NCI-H146 (cell line): Measurements from ENCODE around the gene MICAL3.

Experiments
- DNase-seq: peaks from one replicate; lab custom pipeline; 2025; lab: John Stamatoyannopoulos, UW

MICAL3 gene

DNA sequence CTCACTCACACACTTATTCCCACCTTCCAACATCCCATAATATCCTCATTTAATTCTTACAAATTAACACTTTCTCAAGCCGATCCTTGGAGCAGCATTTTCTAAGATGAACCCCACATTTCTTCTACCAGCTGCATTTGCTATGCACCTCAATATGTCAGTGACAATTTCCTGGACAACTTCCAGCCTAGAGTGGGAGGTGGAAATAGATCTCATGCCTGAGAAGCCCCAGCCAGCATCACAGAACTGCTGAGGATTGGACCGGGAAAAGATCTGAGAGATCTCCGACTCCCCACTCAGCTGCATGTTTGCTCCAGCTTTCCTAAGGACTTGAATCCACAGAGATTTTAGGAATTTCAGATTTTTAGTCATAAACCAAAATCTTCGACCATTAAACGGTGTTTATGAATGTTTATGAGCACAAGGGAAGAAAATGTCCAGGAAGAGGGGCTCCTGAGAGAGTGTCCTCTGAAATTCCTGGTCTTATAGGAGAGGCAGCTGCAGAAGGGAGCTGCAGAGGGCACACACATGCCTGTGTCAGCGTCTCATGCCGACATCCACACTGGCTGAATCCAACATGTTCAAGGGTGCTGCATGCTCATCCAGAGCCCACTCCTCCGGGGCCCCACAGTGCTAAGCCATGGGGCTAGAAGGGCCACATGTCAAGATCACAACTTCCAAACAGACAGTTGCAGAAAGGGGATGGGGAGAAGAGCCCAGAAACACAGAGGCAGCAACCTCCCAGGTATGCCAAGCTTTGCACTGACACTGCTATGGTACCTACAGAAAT lies 68.6 kb downstream of the MICAL3 start:
- no peak for DNase-seq

DNA sequence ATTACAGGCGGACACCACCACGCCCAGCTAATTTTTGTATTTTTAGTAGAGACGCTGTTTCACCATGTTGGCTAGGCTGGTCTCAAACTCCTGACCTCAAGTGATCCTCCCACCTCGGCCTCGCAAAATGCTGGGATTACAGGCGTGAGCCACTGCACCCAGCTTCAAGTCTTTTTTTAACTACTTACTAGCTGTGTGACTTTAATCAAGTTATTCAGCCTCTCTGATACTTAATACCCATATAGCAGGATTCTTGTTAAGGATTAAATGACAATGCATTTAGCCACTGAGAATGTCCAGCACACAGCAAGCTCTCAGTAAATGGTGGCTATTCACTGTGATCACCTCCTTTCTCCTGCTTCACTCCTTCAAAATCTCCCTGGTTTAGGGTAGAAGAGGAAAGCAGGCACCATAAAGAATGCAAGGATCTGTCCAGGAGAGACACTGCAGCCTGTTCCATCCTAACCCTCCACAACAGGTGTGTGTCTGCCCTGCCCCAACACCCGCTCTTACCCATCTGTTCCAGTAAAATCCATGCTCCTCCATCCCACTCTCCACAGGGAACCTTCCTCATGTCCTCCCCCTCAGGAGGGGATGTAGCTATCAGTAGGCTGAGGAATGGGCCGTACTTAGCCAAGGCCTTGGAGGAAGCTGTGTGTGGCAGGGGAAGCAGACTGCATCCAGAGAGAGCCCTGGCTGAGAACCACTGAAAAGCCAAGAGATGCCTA lies 69.3 kb downstream of the MICAL3 start:
- no peak for DNase-seq

DNA sequence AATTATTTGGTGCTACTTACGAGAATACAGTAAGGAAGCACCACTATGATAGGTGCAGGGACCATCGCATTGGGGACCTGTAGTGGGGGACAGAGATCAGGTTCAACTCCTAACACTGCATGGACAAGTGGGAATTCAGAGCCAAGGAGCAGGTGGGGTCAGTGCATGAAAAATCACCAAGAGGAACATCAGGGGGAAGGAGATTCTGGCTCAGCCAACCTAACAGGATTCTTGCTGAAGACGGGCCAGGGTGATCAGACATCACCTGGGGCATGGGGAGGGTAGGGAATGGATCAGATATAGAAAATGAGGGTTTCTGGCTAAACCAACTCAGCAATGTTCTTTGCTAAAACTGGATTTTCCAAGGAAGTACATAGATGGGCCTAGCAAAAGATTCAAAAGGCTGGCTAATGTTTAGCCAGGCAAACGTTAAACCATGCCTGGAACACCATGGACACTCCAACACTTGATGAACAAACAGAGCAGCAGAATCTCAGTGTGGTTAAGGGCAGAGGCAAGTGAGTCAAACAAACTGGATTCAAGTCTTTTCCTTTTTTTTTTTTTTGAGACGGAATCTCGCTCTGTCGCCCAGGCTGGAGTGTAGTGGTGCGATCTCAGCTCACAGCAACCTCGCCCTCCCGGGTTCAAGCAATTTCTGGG lies 70.0 kb downstream of the MICAL3 start:
- no peak for DNase-seq

DNA sequence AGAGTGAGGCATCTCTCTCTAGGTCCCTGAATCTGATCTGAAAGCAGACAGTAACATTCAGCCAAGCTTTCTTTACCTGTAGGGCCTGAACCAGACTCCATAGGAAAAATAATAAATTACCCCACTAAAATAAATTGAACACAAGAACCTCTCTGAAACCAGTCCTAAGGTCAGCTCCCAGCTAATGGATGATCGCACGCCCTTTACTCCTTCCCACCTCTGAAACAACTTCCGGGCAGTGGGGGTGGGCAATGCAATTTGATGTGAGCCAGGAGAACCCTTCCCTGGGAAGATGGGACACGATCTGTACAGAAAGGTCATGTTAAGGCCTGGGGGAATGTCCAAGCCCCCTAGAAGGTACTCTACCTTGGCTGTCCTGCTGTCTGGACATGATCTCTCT lies 71.2 kb downstream of the MICAL3 start:
- DNase-seq, result no peak

DNA sequence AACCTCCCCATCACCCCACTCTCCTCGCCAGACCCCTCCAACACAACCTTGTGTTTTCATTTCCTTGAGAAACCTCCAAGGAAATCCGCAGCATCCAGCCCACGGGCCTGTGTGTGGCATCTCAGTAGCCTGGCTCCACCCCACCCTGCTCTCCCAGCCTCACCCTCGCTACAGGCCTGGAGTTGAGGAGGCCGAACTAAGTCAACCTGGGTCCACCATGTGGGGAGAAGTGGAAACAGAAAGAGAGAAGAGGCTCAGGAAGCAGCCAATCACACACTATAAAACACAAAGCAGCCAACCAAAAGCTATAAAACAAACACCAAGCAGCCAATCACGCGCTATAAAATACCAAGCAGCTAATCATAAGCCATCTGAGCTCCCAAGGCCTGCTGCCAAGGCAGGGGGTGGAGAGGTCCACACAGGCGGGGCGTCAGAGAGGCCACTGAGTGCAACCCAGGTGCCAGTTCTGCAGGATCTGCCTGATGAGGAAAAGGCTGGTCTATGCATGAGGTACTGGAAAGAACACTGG lies 72.0 kb downstream of the MICAL3 start:
- DNase-seq, result no peak

DNA sequence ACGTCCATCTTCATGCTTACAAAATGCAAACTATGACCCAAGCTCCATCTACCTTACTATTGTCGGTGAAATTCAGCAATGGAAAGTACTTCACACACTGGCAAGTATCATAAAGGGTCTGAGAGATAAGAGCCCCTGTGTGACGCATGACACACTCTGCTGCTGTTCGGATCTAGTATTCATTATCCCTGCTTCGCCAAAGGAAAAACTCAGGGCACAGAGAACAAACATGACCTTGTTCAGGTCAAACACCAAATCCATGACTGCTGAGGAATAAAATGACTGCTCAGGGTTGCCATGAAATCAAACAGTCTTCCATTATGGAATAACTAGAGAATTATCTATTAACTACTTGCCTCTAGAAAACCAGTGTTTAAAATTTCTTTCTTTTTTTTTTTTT lies 73.0 kb downstream of the MICAL3 start:
- DNase-seq, result no peak

DNA sequence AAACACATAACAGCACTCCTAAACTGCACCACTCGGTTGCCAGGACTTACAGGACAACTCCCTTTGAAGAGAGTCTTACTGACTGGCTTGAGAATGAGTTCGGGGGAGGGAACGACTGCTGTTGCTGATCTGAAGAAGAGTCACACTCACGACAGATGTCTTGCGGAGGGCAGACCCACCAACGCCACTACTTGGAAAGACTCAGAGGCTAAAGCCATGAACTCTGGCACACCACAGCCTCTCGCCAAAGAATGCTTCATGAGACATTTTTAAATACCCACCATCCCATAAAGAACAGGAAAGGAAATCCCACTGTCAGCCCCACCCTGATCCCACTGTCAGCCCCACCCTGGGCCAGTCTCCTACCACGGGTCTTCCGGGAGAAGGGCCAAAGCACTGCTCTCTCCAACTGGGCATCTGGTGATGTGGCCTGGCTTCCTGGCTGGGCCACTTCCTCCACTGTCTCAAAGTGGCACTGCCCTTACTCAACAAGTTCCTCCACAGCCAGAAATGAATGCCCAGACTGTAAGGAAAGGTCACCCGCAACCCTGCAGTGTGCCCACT lies 73.6 kb downstream of the MICAL3 start:
- DNase-seq, result no peak

DNA sequence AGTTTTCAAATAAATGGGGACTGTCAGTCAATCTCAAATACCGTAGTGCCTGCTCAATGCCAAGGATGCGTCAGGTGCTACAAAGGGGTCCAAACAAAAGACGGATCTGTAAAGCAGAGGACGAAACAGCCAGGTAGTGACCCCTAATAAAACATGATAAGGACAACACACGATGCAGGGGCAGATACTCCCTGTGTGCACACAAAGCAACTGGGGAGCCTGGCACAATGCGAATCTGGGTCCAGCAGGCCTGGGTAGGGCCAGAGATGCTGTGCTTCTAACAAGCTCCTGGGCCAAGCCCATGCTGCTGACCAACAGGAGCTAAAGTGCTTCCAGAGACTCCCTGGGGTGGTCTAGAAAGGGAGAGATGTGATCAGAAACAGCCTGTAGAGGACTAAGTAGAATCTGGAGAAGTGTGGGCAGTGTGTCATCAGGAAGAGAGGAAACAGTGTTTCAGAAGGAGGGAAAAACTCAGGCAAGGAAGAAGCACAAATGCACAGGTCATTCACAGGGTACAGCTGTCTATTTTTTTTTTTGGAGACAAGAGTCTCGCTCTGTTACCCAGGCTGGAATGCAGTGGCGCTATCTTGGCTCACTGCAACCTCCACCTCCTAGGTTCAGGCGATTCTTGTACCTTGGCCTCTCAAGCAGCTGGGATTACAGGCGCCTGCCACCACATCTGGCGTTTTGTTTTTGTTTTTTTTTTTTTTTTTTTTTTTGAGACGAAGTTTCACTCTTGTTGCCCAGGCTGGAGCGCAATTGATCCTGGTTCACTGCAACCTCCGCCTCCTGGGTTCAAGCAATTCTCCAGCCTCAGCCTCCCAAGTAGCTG lies 74.5 kb downstream of the MICAL3 start:
- no peak for DNase-seq

DNA sequence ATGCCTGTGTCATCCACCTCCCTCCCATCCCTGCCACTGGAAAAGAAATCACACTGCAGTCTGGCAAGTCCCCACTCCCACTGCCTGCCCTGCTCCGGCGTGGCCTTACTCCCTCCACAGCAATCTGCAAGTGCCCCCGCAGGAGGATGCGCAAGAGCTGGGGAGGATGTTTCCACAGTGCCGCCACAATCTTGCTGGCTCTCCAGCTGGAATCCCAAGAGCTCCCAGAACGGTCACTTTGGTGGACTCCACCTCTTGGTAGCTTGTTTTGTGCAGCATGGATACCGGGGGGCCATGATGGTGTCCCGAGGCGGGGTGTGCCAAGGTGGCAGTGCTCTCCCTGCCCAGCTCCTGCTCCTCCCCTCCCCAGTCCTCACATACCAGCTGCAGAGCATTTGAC lies 76.3 kb downstream of the MICAL3 start:
- DNase-seq, result no peak

DNA sequence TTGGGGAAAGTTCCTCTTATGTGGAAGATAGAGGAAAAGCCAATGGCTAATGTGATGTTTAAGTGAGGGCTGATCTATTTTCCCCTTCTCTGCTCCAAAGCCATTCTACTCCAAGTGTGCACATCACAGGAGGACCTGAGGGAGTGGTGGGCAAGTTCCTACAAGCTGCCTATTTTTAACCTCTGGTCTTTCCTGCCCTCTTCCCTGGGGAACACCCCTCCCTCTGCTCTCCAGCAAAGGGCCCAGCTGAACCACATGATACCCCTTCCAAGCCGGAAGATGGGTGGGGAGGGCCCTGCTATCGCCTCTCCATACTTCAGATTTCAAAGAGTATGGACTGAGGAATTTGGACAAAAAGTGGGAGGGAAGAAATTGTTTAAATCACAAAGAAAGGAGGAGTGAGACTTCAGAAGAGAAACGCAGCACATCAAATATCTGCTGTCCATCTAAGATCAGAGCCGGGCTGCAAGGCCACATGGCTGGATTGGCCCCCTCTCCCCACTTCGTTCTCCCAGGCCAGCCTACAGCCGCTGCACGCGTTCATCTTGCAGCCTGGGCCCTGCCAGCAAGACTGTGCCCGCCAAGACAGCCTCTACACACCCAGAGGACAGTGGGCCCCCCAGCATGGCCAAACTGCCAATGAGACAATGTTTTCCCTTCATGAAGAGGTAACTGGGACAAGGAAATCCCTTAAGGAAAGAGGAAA lies 77.5 kb downstream of the MICAL3 start:
- no peak for DNase-seq

DNA sequence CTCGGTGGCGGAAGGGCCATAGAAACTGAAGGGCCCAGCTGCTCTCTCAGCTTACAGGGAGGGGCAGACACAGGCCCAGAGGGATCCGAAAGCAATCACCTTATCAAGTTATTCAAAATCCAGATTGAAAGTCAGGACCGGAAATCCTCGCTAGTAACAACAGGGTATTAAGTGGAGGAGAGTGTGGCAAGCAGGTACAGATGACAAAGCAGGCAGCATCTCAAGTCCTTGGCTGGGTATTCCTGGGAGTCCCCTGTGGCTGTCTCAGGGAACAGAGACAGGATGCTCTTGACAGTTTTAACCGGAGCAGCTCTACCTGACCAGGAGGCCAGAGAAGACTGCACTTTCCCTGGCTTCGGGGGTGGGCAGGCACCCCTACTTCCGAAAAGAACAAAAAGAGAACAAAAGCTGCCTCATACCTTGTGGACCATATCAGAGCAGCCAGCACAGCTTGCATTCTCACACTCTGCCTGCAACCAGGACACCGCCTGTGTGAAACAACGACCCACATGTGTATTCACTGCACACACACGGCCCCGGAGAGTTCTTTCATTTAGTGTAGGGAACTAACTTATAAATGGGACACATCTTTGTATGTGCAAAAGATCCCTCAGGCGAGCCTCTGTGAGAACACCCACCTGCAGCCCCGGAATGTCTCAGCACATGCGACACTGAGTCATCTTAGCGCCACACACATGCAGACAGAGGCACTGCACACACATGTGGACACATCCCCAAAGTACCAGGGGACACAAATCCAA lies 78.3 kb downstream of the MICAL3 start:
- DNase-seq, result no peak

DNA sequence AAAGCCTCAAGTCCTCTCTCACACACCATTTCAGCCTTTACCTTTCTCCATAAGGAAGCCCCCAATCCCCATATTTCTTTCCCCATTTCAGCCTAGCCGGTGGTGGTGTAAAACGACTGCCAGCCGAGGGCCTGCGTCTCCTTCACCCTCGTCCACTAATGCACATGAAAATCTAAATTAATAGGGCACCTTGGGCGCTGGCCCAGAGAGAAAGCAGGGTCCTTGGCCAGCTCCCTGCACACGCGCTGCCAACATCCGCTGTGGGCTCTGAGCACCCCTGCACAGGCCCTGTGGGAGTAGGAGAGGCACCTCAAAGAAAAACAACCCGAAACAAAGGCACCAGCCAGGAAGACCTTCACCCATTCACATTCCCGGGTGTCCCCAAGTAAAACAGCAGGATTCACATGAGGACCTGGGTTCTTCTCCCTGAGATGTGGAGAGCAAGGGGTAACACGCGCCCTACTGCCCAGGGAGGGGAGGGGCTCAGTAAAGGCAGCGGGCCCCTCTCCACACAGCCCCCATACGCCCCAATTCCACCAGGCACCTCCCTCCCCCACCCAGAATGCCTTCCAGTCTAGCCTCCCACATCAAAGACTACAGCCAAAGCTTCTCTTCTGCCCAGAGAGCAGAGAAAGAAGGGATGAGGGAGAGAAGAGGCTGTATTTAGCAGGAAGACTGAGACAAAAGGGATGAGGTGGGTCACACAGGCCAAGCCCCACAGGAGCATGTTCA lies 79.0 kb downstream of the MICAL3 start:
- DNase-seq, result no peak

DNA sequence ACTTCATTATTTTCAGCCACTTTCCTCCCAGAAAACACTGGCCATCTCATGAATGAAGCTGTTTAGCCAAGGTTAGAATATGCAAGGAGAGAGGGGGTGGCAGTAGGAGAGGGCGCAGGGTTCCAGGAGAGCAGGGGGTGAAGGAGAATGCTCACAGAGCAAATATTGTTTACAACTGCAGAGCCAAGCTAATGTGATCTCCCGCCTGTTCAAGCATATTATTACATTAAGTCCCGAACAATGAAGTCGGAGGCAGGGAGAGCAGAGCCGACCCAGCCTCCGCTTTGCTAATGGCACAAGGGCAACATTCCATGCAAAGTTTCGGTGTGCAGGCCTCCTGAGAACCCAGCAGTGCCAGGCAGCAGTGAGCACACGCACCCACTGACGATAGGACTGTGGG lies 80.1 kb downstream of the MICAL3 start:
- DNase-seq, result no peak

DNA sequence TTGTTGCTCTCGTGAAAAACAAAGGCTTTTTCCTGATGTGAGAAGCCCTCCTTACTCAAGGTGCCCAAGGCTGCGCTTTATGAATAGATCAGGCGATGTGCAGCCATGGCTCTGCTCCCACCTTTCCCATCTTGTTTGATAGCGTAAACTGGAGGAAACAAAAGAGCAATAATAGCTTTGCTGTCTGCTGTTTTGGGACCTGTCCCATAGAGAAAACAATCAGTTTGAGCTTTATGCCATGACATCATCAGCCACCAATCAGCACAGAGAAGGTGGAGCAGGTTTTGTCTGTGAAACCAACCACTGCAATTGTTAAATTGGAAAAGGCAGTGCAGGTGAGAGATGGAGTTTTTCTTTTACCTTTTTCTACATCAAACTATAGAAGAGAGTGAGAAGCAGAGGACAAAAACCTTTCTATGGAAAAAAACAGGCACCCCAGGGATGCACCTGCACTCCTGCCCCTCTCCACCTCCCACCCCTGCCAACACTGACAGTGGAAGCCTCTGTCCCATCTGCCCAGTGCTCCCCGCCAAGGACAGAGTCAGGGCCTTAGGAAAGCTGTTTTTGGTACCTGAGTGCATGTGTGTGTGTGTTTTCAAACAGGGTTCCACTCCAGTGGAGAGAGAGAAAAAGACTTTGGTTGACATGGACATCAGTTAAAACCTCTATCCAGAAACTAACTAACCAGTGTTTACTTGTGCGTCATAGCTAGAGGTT lies 80.7 kb downstream of the MICAL3 start:
- DNase-seq, result no peak

DNA sequence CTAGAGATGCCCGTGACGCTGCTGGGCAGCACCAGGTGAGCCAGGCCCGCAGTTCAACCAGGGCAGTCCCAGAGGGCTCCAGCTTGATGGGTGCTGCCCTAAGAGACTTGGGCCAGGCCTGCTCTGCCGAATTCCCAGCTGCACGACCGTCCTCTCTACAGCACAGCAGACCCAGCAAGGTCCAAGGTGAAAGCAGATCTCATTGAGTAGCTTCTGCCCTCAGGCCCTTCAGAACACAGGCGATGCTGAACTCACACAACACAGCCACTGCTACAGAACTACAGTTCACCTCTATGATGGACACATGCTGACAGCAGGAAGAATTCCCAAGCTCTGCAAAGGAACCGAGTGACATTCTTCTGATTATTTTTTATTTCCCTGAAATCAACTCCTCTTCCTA lies 81.6 kb downstream of the MICAL3 start:
- no peak for DNase-seq

DNA sequence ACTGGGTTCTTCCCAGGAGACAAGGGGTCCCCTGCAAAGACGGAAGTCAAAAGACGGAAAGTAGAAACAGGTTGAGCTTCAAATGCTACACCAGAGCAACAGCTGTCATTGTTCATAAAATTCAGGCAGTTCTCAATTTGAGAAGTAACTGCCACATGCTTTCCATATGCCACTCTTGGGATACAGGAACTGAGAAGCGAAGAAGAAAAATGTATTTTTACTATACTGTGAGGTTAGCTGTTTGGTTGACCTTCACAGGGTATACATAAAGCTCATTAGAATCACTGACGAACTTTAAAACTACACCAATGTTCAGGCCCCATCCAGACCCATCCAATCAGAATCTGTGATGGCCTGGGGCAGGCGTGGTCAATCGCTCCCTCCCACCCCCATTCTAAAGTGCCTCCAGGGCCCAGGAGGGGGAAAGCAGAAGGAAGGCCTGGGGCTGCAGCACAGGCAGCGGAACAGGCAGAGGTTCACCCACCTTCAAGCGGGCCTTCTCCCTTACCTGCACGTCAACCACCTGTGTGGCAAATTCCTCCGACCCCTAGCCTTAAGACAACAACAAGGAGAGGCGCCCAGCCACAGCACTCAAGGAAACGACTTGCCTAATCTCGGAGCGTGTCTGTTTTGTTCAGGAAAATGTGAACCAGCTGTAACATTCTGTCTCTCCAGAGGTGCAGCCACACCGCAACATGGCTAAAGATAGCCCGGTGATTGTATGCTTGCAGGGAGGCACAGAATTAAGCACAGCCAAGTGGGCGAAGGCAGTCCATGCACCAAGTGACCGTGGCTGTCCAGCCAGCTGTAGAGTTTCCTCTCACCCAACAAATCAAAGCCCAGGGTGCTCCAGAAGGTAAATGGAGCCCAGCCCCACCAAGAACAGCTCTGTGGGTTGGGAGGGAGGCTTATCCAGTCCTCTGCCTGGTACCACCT lies 82.6 kb downstream of the MICAL3 start:
- no peak for DNase-seq

DNA sequence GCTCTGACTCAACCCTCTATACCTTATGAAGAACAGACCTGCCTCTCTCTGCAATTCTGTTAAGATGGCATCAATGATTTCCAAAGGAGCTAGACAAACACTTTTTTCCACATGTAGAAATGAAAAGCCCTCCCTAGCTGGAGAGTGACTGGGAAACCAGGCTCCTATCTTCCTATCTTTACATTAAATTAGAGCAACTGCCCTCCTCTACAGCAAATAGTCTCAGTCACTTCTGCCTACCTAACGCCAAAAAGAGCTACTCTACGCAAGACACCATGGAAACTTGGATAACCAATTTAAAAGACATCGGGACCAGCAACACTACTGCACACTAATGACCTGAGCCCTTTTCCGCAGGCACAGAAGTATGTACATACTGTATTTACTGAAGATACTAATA lies 84.8 kb downstream of the MICAL3 start:
- DNase-seq, result no peak

DNA sequence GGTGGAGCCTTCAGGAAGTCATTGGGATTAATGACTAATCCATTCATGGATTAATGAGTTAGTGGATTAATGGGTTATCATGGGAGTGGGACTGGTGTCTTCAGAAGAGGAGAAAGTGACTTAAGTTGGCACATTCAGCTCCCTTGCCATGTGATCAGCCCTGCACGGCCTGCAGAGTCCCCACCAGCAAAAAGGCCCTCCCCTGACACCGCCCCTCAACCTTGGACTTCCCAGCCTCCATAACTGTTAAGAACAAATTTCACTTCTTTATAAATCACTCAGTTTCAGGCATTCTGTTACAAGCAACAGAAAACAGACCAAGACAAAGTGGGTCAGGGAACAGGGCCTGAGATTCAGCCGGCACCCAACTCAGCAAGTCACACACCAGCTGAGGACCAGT lies 85.3 kb downstream of the MICAL3 start:
- no peak for DNase-seq
